GM19463 (cell line): ENCODE data around the gene GALNT17.
"Not testable (repeated sequence)": the region's sequence is repeated elsewhere in the genome, so short reads cannot be mapped to it uniquely, and the experiment has no call there.

ENCODE experiments used
- ATAC-seq: cut with Tn5 transposase; IDR thresholded peaks from one replicate; pipeline ENCODE4 v1.9.1; 2021; ENCODE audit warnings: mild to moderate bottlenecking, moderate library complexity; ENCODE audit not compliant: unreplicated experiment

The GALNT17 gene

DNA sequence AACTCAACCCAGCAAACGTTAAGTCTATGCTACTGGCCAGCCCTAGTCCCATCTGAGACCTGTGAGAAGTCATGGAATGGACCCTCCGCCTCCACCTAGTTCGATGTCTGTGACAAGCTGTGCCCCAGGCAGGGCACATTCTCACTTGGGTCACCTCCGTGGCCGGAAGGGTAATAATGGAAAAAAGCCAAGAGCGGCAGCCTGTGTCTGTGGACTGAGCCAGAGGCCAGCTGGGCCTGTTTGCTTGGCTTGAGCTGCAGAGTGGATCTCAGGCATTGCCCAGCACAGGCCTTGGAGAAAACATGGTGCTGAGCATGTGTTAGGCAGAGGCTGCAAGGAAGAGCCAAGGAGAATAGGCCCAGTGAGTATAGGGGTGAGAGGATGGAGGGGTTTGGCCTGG lies 97.8 kb downstream of the GALNT17 start:
- no peak for ATAC-seq

DNA sequence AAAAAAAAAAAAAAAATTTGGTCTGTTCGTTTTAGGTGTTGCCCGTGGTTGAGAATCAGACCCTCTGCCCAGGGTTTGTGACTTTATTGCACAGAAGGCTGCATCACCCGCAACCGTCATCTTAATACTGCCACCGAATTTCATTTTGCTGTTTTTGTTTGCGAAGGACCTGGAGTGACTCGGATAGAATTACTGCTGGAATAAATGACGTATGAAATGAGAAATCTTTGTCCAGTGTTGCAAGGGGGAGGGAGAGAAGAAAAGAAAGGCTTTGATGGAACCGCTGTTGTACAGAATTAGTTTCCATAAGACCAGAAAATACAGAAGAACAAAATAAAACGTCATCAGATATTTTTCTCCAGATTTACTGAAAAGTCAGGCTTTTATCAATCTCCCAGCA lies 103.3 kb downstream of the GALNT17 start:
- ATAC-seq, result no peak

DNA sequence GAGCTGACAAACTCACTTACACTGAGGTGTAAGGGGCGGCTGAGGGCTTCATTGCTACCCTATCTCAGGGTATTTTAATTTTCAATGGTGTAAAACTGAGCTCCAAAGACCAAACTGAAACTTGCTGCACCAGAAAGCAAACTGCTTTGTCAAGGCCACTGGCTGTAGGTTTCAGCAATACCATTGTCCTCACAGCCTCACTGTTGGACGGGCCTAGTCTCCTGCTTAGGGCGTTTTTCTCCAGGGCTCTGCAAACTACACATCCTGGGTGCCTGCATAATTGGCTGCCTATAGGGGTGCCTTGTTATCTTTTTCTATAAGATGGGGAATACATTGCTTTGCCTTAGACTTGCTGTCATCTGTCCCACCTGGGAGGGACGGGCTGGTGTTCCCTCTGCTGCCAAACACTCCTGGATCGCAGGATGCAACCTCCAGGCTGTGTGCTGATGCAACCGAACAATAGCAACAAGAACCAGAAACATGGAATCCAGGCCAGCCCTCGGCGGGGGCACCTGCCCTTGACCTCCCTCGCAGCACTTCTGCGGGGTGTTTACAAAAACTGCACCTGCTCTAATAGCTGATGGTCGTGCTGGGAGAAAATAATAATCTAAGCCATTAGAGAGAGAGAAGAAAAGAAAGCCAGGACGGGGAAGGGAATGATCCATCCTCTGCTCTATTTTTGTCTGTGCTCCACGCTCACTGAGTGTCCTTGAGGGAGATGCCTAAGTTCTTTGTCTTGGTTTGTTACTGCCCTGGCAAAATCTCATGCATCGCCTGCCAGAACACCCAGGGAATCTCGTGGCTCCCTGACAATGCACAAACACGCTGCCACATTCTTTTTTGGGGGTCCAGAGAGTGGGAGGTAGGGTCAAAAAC lies 104.5 kb downstream of the GALNT17 start:
- ATAC-seq, result no peak

DNA sequence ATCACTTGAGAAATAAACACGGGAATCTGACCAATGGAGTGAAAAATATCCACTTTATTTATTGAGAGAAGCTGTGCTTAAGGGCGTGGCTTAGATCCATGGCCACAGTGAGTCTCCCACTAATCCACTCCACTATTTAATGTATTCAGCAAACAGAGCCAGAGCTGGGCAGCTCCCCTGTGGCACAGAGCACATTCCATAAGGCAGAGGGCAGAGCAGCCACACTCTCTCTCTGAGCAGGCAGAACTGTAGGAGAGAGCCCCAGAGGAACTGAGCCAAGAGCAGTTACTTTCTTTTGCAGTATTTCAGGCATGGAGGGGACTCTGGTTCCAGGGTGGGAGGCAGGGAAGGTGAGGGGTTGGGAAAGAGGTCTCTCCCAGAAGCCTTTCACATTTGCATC lies 106.0 kb downstream of the GALNT17 start:
- no peak for ATAC-seq

DNA sequence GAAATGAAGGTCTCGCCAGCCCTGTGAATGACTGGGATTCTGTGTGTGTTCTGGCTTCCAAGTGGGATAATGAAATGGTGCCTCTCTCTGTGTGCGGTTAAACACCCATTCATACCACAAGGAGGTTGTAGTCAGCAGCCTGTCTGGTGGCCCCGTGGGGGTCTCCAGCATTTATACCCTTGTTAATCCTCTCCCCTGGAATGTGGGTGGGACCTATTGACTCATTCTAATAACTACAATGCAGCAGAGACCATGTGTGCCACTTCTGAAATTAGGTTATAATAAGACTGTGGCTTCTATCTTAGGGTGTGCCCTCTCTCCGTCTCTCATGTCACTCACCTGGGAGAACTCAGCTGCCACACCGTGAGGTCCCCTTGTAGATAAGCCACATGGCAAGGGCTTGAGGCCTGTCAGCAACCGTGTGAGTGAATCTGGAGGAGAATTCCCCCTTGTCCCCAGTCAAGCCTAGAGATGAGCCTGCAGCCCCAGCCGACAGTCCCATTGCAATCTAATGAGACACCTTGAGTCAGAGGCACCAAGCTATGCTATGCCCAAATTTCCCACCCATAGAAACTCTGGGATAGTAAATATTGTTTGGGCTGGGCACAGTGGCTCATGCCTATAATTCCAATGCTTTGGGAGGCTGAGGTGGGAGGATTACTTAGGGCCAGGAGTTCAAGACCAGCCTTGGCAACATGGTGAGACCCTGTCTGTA lies 106.8 kb downstream of the GALNT17 start:
- no peak for ATAC-seq

DNA sequence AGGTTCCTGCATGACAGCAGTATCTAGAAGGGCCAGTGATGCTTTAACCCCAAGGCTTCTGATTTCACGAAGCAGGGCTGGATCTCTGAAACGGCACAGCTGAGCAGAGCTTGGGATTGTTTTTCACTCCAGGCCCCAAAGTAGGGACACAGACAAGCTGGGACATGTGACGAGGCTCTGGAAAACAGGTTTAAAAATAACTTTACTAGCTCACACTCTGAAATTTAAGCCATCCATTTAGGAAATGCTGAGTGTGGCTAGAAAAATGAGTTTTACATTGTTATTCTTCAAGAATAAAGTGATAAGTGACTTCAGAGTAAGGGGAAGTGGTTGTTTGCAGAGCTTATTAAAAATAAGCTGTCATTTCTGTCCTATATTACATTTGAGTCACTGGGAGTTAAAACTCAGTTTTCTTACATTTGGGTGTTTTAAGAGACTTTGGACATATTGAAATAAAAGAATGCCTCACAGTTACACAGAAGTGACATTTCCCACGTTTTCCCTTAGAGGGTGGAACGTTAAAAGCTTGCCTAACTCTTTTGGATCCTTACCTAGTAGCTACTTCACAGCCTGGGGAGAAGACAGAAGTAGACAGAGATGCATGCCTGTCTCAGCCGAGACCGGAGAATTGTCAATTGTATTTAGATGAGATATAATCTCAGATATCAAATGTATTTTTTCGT lies 107.8 kb downstream of the GALNT17 start:
- ATAC-seq, result no peak

DNA sequence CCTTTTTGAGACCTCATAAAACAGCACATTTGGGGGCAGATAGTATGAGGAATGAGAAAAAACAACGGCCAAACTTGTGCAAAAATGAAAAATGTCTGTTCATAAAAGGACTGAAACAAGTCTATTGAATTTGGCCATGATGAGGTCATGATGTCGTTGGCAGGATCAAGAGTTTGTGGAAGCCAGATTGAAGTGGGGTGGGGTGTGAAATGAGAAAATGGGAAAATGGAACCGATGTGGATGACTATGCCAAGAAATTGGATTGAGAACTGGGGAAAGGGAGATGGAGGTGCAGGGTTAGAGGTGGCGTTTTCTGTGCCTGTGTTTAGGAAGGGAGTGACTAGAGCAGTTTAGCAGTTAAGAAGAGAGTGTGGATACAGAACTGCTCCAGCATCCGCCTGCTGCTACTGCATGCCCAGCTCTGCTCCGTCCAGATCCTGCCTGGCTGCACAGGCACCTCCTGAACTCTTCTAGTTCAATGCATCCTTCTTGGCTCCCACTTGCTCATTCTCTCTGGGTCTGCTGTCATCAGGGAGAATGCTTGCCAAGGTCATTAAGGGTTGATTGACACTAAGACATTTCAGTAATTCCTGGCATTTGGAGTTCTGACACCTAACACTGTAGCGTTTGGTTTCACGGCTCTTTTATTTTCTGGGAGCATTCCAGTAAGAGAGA lies 111.9 kb downstream of the GALNT17 start:
- no peak for ATAC-seq

DNA sequence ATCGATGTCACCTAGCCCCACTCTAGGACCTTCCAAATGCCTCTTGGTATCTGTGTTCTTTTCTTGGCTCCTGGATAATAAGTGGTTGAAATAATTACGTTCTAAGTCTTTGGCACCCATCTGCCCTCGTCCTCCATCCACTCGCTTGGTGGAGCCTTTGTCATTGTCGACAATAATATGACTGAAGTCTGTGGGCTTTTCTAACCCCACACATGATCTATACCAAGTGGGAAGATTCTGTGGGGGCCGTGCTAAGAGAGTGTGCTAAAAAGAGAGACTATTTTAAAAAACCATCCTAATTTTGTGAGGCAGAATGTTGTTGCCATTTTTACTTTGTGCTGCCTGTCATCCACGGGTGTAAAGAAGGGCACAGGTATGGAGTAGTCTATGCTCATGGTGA lies 113.1 kb downstream of the GALNT17 start:
- ATAC-seq, result no peak

DNA sequence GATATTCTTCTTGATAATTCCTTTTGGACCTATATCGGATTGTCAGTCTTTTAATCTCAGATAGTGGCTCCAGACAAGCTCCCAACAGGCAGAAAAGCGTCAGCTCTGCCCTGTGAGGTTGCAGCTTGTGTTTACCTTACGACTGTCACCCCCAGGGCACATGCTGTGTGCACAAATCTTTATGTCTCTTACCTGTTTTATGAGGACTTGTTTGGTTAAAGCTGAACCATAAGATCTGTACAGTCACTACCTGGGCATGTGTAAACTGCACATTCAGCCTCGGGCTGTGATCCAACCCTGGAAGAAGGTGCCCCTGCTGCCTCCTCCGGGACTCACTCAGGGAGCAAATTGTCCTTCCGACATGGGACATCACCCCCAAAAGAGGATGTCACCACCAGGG lies 119.8 kb downstream of the GALNT17 start:
- ATAC-seq, result no peak

DNA sequence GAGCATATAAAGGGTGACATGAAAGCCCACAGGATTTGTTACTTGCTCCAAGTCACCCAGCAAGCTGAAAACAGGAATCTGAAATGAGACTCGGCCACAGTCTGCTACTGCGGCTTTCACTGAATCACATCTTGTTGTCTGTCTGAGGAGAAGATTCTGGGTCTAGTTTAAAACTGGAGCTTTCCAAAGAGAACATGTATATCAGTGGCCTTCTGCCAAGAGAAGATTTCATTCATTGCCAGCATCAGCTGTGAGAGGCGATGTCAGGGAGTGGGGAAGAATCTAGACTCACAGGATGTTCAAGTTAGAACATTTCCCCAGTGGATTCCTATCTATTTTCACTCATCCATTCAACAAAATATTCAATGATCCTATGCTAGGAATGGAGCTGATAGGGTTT lies 122.8 kb downstream of the GALNT17 start:
- ATAC-seq, result no peak

DNA sequence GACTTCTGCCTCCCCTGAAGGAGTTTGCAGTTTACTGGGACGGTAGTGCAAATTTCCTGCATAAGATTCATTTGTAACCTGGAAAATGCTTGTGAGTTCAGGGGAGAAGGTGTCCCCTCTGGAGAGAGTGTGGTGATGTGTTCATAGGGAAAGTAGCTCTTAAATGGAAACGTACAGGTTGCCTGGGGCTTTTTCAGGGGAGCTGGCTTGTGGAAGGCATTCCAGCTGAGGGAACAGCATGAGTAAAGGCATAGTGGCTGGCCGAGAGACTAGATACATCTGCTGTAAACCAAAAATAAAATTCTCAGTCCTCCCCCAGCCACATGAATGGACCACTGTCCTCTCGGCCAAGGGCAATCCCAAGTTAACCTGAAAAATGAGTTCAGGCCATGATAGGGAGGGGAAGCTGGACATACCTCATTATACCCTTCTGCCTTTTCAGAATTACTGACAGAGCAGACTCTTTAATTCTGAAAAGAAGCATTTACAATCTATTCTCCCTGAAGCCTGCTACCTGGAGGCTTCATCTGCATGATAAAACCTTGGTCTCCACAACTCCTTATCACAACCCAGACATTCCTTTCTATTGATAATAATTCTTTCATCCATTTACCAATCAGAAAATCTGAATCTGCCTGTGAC lies 123.7 kb downstream of the GALNT17 start:
- ATAC-seq, result no peak

DNA sequence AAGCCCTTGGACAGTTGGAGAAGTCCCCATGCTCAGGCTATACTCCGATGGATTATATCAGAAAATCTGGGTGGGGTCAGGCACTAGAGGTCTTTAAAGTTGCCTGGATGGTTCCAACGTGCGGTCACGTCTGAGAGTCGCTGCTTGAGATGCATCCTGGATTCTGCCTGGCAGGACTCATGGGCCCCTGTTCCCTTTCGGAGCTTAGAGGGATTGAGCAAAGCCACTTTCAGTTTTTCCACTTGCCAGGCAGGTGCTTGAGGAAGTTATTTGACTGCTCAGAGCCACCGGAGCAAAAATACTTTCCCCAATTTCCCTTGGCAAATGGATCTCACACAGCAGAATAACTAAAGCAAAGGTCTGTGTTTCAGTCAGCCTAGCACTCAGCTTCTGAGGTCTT lies 129.1 kb downstream of the GALNT17 start:
- no peak for ATAC-seq

DNA sequence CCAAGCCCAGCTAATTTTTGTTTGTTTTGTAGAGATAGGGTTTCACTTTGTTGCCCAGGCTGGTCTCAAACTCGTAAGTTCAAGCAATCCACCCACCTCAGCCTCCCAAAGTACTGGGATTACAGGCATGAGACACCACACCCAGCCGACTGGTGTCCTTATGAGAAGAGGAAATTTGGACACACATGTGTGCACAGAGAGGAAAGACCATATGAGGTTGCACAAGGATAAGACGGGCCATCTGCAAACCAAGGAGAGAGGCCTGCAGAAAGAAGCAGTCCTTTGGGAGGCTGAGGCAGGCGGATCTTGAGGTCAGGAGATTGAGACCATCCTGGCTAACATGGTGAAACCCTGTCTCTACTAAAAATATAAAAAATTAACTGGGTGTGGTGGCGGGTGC lies 130.9 kb downstream of the GALNT17 start:
- ATAC-seq, result not testable (repeated sequence)

DNA sequence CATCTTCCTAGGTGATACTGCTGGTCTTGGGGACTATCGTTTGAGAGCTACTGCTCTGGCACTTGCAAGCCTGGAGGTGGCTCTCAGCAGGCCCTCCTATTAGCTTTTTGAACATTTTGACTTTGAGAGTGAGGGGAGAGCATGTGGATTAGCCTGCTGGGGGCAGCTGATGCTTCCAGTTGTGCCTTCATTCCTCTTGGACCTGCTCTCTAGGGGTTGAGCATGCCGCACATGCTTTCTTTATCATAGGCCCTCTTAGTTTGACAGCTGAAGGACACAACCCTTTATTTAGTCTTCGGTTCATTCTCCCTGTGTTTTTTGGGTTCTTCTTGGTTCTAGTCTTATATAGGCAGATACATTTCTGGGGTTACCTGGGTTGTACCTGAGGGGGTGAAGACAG lies 132.1 kb downstream of the GALNT17 start:
- ATAC-seq, result no peak

DNA sequence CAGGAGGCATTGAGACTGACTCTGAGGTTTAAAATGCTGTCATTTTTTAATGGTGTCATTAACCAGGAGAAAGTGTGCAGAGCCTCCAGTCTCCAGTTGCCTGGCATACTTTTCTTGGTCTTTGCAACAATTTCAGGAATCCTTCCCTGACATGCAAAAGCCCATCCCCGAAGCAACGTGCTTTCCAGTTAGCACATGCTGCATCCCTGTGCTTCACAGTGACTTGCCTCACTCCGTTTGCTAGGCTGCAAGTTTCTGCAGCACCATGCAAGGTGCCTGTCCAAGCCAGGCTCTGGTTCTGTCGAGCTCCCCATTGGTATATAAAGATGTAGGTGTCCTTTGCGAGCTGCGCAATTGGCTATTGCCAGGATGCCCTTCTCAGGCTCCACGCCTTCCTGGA lies 135.0 kb downstream of the GALNT17 start:
- no peak for ATAC-seq

DNA sequence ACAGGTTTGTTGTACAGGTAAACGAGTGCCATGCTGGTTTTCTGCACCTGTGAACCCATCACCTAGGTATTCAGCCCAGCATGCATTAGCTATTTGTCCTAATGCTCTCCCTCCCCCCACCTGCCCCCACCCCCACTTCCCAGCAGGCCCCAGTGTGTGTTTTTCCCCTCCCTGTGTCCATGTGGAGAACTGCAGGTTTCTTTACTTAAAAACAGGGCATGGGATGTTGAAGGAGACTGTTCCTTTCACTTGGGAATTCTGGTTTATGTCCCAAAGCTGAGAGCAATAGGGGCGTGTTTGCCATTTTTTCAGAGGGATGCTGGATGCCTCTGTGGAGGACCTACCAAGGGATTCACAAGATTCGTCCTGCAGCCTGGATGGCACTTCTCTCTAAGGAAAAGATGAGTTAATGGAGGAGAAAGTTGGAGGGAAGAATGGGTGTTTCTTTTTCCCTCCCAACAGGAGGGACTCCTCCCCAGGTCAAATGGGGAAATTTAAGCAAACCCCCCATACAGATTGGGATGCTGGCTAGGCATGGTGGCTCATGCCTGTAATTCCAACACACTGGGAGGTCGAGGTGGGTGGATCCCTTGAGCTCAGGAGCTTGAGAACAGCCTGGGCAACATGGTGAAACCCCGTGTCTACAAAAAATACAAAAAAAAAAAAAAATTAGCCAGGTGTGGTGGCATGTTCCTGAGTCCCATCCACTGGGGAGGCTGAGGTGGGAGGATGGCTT lies 136.0 kb downstream of the GALNT17 start:
- ATAC-seq, result no peak

DNA sequence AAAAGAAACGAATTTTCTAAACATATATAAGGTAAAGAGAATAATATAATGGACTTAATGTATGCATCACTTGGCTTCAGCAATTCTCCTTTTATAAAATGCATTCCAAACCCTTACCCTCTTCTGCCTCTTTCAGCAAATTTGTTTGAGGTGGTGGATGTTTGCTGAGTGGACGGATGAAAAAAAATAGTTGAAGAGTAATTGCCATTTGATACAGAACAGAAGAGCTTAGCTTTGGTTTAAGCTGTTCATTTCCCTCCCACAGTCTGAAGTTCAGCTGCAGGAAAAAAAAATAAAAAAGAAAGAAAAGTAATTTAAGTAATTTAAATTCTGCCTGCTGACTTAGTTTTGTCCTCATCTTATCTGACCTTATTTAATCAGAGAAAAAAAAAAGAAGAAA lies 138.6 kb downstream of the GALNT17 start:
- ATAC-seq, result no peak

DNA sequence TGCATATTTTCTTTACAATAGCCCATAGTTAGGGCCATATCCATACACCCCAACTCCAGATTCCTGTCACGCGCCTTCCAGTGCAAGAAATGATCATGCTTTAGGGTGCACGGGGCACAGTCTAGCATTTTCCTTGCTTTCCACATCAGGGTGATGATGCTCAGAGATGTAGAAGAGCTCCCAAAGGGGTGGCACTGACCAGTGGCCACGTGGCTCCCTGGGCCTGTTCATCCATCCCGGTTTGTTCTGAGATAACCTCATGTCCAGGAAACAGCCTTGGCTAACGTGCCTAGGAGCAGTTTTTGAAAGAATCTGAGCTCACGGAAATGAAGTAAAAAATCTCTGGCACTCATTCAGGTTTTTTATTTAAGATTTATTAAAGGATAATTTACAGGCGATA lies 139.3 kb downstream of the GALNT17 start:
- ATAC-seq, result no peak

DNA sequence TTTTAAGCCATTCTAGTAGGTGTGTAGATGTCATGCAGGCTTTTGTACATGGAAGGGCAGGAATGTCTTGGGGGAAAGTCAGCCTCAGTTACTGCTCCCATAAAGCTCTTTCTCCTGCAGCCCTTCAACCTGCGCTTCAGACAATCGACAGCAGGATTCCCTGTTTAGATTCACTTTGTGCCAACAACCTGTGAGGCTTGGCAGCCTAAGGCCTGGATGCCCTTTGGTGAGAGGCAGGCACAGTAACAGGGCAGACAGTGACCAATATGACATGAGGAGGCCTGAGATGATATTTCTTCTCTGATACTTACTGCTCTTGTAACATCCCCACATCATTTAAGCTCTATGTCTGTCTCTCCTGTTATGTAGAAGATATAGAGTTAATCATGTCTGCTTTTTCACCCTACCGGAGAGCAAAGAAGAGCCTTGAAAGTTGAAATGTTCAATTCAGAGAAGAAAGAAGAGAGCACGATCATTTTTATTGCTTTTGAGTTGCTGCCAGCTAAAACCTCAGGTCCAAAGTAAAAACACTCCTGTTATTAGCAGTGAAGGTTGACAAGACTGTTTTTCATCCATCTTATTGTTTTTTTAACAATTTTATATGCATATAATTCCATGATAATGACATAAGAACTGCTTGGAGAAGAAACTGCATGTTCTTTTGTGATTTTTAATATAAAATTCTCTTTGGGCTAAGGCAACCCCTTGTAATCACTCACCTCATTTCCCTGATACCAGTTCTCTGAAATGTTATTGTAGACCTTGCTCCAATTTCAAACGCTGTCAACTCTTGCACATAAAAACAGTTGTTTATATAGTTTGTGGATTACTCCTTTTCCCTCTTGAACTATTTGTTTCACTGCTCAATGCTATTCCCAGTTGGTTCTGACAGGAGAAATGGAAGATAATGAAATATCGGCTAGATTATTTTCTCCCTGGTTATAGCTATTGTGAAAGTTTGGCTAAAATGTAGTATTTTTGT lies 140.9 kb downstream of the GALNT17 start:
- no peak for ATAC-seq
